HTERT RPE-1 (cell line): ENCODE results near the gene EPN2.

Experiments used
- in situ Hi-C: fragments of 300-500 bp; cut with MboI; formaldehyde crosslinking; loops from 4 replicates; pipeline ENCODE4 v1.14.3; 2020; ENCODE audit warnings: low sequenced_read_pairs

The EPN2 gene

GRCh38 chr17:19239544-19239943 is 2.4 kb downstream of the EPN2 start:
- in situ Hi-C loops, result no loop called here

GRCh38 chr17:19242323-19242722 is 5.2 kb downstream of the EPN2 start:
- in situ Hi-C loops, result no loop called here

GRCh38 chr17:19242926-19243325 is 5.8 kb downstream of the EPN2 start:
- in situ Hi-C loops, result no loop called here

GRCh38 chr17:19243838-19244237 is 6.7 kb downstream of the EPN2 start:
- in situ Hi-C loops, result no loop called here

GRCh38 chr17:19244357-19244756 is 7.2 kb downstream of the EPN2 start:
- in situ Hi-C loops, result no loop called here

GRCh38 chr17:19244781-19245180 is 7.6 kb downstream of the EPN2 start:
- in situ Hi-C loops, result no loop called here

- in situ Hi-C loops, result no loop called here
Measured at GRCh38 chr17:19247473-19247872, 10.3 kb downstream of the EPN2 start.

- in situ Hi-C loops, result no loop called here
Measured at GRCh38 chr17:19248151-19248927, 11.2 kb downstream of the EPN2 start.

- in situ Hi-C loops, result no loop called here
Measured at GRCh38 chr17:19248928-19249574, 11.9 kb downstream of the EPN2 start.

- in situ Hi-C loops, result no loop called here
Measured at GRCh38 chr17:19249681-19250080, 12.5 kb downstream of the EPN2 start.

GRCh38 chr17:19250421-19251173 is 13.4 kb downstream of the EPN2 start:
- in situ Hi-C loops, result no loop called here

GRCh38 chr17:19253112-19253511 is 15.9 kb downstream of the EPN2 start:
- in situ Hi-C loops, result no loop called here

- in situ Hi-C loops, result no loop called here
Measured at GRCh38 chr17:19254651-19255050, 17.5 kb downstream of the EPN2 start.

- in situ Hi-C loops, result no loop called here
Measured at GRCh38 chr17:19255279-19255678, 18.1 kb downstream of the EPN2 start.

GRCh38 chr17:19258371-19258770 is 21.2 kb downstream of the EPN2 start:
- in situ Hi-C loops, result no loop called here

GRCh38 chr17:19260958-19261357 is 23.8 kb downstream of the EPN2 start:
- in situ Hi-C loops, result no loop called here

- in situ Hi-C loops, result no loop called here
Measured at GRCh38 chr17:19261426-19261825, 24.3 kb downstream of the EPN2 start.

GRCh38 chr17:19262650-19263631 is 25.8 kb downstream of the EPN2 start:
- in situ Hi-C loops, result no loop called here

- in situ Hi-C loops, result no loop called here
Measured at GRCh38 chr17:19263641-19264051, 26.5 kb downstream of the EPN2 start.

- in situ Hi-C loops, result no loop called here
Measured at GRCh38 chr17:19264268-19264667, 27.1 kb downstream of the EPN2 start.

- in situ Hi-C loops, result no loop called here
Measured at GRCh38 chr17:19264681-19265080, 27.5 kb downstream of the EPN2 start.
